GM08714 (cell line): ENCODE measurements around the gene SRD5A2.
"Not testable (repeated sequence)": the region's sequence is repeated elsewhere in the genome, so short reads cannot be mapped to it uniquely, and the experiment has no call there.

Source experiments
- H3K4me3 ChIP-seq: fragments of 200-500 bp; sonication (Bioruptor generic); 2 replicates; pipeline ENCODE4 v1.5.1; 2014; ENCODE audit warnings: mild to moderate bottlenecking, low read length, inconsistent platforms
- ZNF274 ChIP-seq: IDR thresholded peaks from 2 replicates; pipeline ENCODE4 v1.6.1; 2012; ENCODE audit warnings: mild to moderate bottlenecking, low read depth, low read length

Gene SRD5A2

DNA sequence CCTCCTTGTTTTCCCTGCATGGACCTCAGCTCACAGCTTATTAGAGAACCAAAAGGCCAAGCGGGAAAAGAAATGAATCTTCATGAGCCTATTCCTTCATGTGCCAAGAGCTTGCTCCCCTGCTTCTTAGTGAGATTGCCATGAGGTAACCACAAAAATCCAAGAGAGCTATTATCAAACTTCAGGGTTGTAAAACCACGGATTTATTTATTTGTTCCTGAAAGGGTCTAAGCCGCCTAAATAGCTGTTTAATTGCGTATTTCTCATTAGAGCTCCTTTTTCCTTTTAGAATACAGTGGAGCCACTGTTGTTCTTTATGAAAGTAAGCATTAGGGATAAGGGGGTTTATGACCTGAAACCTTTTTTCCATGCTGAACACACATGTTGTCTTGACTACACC lies 58.0 kb downstream of the SRD5A2 start:
- no peak for TF ChIP-seq ZNF274
- H3K4me3 ChIP-seq: no peak overlapping the region

DNA sequence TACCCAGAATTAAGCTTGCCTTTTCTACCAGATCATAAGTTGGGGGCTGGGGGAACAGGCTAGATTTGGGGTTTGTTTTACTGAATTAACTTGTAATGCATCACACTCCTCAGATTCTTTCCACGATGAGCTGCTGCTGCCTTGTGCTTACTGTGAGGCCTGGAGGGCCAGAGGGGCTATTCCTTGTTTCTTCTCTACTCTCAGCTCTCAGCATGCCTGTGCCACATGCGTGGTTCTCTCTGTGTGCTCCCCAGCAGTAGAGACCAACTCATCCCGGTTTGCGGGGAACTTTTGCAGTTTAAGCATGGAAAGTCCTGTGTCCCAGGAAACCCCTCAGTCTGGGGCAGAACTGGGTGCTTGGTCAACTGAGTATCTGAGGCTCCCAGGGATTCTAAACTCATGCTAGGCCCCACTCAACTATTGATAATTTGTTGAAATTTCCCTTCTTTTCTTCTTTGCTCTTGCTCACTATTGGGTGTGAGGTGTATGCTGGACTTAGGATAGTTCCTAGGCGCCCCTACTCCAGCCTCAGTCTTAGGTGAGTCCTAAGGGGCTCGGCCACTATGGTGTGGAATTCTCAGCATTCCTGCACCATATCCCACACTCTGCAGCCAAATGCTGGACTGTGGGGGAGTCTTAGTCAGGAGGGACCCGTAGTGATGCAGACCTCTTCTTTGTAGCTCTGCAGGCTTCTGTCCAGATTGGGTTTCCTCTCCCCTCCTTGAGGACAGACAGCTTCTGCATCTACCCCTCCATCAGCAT lies 63.1 kb downstream of the SRD5A2 start:
- TF ChIP-seq ZNF274: no peak
- no peak overlapping the region for H3K4me3 ChIP-seq

DNA sequence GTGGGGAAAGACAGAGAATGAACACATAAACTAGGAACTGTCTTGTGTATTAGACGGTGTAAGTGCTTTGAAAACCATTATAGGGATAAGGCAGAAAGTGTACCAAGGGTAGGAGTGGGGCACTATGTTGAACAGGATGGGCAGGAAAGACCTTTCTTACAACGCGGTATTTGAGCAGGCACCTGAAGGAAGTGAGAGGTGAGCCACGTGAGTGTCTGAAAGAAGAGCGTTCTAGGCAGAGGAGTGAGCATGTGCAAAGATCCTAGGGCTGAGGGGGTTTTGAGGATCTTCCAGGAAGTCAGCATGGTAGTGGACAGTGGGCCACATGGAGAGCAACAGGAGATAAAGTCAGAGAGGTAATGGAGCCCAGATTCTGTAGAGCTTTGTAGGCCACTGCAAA lies 65.2 kb downstream of the SRD5A2 start:
- no peak for TF ChIP-seq ZNF274
- no peak overlapping the region for H3K4me3 ChIP-seq

DNA sequence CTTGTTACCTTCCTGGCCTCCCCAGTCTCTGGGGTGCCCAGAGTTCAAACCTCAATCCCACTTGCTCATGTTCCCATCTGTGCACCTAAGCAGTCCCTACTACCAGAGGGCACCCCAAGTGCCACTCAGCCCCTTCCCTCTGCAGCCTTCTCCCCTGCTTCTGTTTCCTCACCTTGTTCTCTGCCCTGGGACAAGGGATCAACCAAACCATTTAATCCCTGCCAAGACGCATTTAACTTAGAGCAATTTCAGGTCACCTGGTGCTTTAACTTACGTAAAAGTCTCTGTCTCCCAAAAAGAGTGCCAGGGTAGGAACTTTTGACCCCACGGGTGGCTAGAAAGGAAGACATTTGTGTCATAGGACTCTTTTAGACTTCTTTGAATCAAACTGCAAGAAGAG lies 67.2 kb downstream of the SRD5A2 start:
- no peak overlapping the region for H3K4me3 ChIP-seq
- no peak for TF ChIP-seq ZNF274

DNA sequence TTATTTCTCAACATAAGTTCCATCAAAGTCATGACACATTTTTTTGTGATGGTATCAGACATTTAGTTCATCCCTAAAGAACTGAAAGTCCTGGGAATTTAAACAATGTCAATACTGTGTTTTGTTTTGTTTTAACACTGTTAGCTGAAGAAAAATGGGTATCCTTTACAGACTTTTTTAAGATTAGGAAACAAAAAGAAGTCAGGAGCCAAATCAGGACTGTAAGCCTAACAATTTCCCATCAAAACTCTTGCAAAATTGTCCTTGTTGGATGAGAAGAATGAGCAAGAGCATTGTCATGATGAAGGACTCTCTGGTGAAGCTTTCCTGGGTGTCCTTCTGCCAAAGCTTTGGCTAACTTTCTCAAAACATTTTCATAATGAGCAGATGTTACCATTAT lies 69.4 kb downstream of the SRD5A2 start:
- no peak overlapping the region for H3K4me3 ChIP-seq
- TF ChIP-seq ZNF274: no peak

DNA sequence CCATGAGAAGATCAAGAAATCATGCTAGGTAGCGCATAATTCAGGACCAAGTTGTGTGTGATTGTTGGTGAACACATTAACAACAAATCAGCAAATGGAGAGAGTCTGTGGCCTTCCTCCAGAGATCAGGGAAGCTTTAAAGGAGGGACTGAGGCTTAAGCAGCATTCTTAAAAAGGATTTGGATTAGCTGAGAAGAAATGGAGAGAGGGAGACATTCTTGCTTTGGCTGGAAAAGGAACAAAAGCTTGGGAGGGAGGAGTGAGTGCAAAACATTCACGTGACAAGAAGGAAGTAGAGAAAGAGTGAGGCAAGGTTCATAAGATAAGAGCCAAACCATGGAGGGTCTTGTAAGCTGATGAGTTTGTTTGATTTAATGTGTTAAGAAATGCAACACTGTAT lies 75.6 kb downstream of the SRD5A2 start:
- no peak for TF ChIP-seq ZNF274
- H3K4me3 ChIP-seq: no peak overlapping the region

DNA sequence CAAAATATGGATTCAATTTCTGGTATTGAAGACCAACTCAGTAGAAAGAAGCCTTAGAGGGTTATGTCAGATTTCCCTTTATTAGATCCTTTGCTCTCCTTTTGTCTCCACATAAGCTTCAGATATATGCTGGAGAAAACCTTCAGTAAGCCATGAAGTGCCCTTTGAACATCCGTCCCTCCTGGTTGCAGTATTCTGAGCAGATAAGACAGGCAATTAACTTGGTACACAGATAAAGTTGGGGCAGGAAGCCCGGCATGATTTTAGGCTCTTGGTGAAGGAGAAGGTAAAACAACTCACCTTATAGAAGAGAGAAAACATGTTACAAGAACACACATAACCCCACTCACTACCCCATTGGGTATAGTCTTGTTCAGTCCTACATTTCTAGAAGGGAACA lies 76.4 kb downstream of the SRD5A2 start:
- no peak for TF ChIP-seq ZNF274
- no peak overlapping the region for H3K4me3 ChIP-seq

DNA sequence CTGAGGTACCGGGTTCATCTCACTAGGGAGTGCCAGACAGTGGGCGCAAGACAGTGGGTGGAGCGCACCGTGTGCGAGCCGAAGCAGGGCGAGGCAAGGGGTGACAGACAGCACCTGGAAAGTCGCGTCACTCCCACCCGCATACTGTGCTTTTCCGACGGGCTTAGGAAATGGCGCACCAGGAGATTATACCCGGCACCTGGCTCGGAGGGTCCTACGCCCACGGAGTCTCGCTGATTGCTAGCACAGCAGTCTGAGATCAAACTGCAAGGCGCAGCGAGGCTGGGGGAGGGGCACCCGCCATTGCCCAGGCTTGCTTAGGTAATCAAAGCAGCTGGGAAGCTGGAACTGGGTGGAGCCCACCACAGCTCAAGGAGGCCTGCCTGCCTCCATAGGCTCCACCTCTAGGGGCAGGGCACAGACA lies 84.3 kb downstream of the SRD5A2 start:
- not testable (repeated sequence) for H3K4me3 ChIP-seq

DNA sequence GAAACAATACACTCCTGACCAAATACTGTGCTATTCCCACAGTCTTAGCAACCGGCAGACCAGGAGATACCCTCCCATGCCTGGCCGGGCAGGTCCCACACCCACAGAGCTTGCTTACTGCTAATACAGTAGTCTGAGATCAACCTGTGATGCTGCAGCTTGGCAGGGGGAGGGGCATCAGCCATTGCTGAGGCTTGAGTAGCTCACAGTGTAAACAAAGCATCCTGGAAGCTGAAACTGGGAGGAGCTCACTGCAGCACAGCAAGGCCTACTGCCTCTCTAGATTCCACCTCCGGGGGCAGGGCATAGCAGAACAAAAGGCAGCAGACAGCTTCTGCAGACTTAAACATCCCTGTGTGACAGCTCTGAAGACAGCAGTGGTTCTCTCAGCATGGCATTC lies 91.4 kb downstream of the SRD5A2 start:
- H3K4me3 ChIP-seq: not testable (repeated sequence)

DNA sequence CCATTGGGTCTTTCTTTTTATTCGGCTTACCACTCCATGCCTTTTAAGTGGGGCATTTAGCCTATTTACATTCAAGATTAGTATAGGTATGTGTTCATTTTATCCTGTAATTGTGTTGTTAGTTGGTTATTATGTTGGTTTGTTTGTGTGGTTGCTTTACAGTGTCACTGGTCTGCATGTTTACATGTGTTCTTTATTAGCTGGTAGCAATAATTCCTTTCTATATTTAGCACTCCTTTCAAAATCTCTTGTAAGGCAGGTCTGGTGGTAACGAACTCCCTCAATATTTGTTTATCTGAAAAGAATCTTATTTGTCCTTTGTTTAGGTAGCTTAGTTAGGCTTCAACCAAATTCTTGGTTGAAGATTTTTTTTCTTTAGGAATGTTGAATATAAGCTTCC lies 97.5 kb downstream of the SRD5A2 start:
- TF ChIP-seq ZNF274: no peak
- no peak overlapping the region for H3K4me3 ChIP-seq

DNA sequence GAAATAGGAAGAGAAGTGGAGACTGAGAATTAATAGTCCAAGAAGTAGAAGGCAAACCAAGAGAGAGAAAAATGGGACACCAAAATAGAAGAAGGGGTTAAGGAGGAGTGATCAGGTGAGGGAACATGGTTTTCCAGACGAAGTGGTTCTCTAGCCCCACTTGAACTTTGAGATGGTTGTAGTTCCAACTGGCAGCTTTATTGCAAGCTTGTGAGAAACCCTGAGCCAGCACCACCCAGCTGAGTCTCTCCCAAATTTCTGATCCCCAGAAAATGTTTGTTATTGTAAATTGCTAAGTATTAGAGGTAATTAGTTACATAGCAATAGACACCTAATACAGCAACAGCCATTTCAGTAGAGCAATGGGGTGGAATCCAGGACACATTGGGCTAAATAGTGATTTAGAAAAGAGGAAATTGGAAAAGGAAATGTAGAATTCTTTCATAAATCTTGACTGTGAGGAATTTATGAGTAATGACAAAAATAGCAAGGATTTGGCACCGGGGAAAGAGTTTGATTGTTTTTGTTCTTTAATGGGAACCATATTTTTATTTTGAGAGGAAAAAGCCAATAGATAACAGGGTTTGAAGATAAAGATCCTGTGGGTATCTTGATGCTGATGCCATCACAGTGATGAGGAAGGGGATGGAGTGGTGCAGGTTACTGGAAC lies 104.1 kb downstream of the SRD5A2 start:
- TF ChIP-seq ZNF274: no peak
- no peak overlapping the region for H3K4me3 ChIP-seq

DNA sequence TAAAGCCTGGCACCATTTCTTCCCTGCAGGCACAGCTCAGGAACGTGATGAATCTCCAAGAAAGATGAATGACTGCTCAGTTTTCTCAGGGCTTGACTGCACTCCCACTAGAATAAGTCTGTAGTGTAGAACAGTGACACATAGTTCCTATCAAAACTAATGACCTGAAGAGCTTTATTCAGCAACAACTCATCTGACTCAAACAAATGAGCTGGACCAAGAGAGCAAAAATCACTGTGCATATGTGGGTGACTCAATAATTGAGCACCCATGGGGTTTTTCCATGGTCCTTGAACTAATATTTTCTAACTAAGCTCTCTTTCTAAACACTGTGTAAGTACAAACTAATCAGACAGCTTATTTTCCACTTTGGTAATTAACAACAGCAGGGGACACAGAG lies 105.0 kb downstream of the SRD5A2 start:
- no peak for TF ChIP-seq ZNF274
- H3K4me3 ChIP-seq: no peak overlapping the region

DNA sequence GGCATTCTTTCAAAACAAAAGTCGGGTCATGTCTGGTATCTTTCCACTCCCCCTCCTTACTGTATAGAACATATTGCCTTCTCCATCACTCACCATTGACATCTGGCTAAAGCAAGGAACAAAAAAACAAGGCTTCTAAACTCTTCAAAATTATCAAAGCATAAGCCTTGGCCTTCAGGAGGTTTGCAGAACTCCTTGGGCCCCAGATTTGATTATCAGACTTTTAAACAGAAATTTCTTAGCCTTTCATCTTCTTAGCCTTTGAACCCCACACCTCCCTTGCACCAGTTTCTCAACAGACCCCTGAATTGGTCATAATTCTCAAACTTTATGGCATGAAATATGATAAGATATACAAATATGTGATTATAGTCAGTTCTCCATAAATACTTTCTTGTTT lies 106.4 kb downstream of the SRD5A2 start:
- no peak for TF ChIP-seq ZNF274
- no peak overlapping the region for H3K4me3 ChIP-seq
